Stomach (tissue), 4 donors: ENCODE measurements around the gene ULK3.

Experiments
- CTCF ChIP-seq, 7 experiments: fragments of 450-650 bp in 4 of 7; fragments of 200-600 bp in 3 of 7; sonication (generic) in 3 of 7; IDR thresholded peaks; one replicate each; pipeline ENCODE4 v1.5.1; 2016 to 2019; ENCODE audit warnings: antibody characterized with exemption in 7 of 7, control low read depth in 2 of 7, mild to moderate bottlenecking in 1 of 7
- POLR2A ChIP-seq, 4 donors: fragments of 450-650 bp; IDR thresholded peaks; one replicate each; pipeline ENCODE4 v1.6.1; 2016; ENCODE audit warnings: antibody characterized with exemption in 4 of 4, control low read depth in 2 of 4, mild to moderate bottlenecking in 1 of 4, moderate library complexity in 1 of 4
- POLR2AphosphoS5 ChIP-seq, 3 donors: sonication (generic); formaldehyde crosslinking; IDR thresholded peaks; one replicate each; pipeline ENCODE4 v1.6.1; 2016; ENCODE audit warnings: antibody characterized with exemption in 3 of 3

GRCh38 chr15:74841891-74842373 lies 1.0 kb downstream of the ULK3 start:
- TF ChIP-seq CTCF (IDR thresholded peaks at IDR 0.05) (no peak), POLR2A (IDR thresholded peaks at IDR 0.05) (no peak), POLR2AphosphoS5 (IDR thresholded peaks at IDR 0.05) (no peak)
